Vagina (tissue), 2 donors: Measurements from ENCODE around the gene SLC25A19.

Source experiments
- POLR2A ChIP-seq, 2 donors: fragments of 450-650 bp; IDR thresholded peaks; one replicate each; pipeline ENCODE4 v1.6.1; 2017; ENCODE audit warnings: antibody characterized with exemption in 2 of 2, mild to moderate bottlenecking in 2 of 2, moderate library complexity in 2 of 2
- TF ChIP-seq, protein P1 (sequence below), 3 experiments: fragments of 450-650 bp in 2 of 3; fragments of 200-600 bp in 1 of 3; sonication (generic) in 1 of 3; IDR thresholded peaks; one replicate each; pipeline ENCODE4 v1.5.1; 2017 to 2019; ENCODE audit warnings: antibody characterized with exemption in 3 of 3, mild to moderate bottlenecking in 2 of 3, moderate library complexity in 2 of 3

DNA sequence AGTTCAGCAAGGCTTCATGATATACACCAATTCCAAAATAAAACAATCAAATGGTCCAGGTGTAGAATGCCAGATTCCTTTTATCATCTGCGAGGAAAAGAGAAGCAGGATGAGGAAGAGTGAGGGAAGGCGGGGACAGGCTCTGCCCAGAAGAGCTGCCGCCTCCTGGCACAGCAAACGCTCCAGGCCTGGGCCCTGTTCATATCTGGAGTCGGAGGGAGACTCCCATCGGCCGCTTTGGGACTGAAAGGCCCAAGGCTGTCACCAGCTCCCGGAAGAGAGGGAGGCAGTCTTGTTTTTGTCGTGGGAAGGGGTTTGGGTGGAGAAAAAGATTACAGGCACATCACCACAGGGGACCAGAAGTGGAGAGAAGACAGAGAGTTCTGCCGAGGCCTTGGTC is 29.0 kb upstream of the SLC25A19 start:
- TF ChIP-seq, protein P1, sequence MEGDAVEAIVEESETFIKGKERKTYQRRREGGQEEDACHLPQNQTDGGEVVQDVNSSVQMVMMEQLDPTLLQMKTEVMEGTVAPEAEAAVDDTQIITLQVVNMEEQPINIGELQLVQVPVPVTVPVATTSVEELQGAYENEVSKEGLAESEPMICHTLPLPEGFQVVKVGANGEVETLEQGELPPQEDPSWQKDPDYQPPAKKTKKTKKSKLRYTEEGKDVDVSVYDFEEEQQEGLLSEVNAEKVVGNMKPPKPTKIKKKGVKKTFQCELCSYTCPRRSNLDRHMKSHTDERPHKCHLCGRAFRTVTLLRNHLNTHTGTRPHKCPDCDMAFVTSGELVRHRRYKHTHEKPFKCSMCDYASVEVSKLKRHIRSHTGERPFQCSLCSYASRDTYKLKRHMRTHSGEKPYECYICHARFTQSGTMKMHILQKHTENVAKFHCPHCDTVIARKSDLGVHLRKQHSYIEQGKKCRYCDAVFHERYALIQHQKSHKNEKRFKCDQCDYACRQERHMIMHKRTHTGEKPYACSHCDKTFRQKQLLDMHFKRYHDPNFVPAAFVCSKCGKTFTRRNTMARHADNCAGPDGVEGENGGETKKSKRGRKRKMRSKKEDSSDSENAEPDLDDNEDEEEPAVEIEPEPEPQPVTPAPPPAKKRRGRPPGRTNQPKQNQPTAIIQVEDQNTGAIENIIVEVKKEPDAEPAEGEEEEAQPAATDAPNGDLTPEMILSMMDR (IDR thresholded peaks at IDR 0.05): no peak
- TF ChIP-seq POLR2A (IDR thresholded peaks at IDR 0.05): no peak
